Peyer's patch (tissue), 4 donors: Measurements from ENCODE around the gene RALGAPA1.

Source experiments
- POLR2A ChIP-seq, 2 donors: fragments of 450-650 bp; IDR thresholded peaks; one replicate each; pipeline ENCODE4 v1.5.1; 2017; ENCODE audit warnings: antibody characterized with exemption in 2 of 2, mild to moderate bottlenecking in 2 of 2, moderate library complexity in 2 of 2
- TF ChIP-seq, protein P1 (sequence below), 6 experiments: fragments of 450-650 bp in 4 of 6; fragments of 200-600 bp in 2 of 6; sonication (generic) in 1 of 6; IDR thresholded peaks; one replicate each; pipeline ENCODE4 v1.5.1; 2017 to 2019; ENCODE audit warnings: antibody characterized with exemption in 6 of 6, mild to moderate bottlenecking in 3 of 6, moderate library complexity in 1 of 6

DNA sequence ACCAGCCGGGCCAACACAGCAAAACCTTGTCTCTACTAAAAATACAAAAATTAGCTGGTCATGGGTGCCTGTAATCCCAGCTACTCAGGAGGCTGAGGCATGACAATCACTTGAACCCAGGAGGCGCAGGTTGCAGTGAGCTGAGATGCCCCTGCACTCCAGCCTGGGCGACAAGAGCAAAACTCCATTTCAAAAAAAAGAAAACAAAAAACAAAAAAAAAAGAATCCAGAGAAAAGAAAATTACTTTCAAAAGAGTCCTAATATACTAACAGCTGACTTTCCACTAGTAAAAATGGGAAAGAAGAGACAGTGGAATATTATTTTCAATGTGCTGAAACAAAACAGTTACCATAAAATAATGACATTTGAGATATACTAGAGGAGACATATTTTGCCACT, 283.4 kb downstream of the RALGAPA1 start:
- TF ChIP-seq, protein P1, sequence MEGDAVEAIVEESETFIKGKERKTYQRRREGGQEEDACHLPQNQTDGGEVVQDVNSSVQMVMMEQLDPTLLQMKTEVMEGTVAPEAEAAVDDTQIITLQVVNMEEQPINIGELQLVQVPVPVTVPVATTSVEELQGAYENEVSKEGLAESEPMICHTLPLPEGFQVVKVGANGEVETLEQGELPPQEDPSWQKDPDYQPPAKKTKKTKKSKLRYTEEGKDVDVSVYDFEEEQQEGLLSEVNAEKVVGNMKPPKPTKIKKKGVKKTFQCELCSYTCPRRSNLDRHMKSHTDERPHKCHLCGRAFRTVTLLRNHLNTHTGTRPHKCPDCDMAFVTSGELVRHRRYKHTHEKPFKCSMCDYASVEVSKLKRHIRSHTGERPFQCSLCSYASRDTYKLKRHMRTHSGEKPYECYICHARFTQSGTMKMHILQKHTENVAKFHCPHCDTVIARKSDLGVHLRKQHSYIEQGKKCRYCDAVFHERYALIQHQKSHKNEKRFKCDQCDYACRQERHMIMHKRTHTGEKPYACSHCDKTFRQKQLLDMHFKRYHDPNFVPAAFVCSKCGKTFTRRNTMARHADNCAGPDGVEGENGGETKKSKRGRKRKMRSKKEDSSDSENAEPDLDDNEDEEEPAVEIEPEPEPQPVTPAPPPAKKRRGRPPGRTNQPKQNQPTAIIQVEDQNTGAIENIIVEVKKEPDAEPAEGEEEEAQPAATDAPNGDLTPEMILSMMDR (IDR thresholded peaks at IDR 0.05): no peak
- TF ChIP-seq POLR2A (IDR thresholded peaks at IDR 0.05): no peak
